ENCODE data around the gene RMND5B. TPM values are rescaled to one million over a fixed set of nuclear protein-coding genes. Genes with fewer than 3 reads are reported as not detected.
A peak's percentile ranks its signal among the peaks of the same experiment; 100 is the strongest.

The RMND5B gene
- total RNA-seq, 1 donor from 2014 or later, result 25.3 TPM

DNA sequence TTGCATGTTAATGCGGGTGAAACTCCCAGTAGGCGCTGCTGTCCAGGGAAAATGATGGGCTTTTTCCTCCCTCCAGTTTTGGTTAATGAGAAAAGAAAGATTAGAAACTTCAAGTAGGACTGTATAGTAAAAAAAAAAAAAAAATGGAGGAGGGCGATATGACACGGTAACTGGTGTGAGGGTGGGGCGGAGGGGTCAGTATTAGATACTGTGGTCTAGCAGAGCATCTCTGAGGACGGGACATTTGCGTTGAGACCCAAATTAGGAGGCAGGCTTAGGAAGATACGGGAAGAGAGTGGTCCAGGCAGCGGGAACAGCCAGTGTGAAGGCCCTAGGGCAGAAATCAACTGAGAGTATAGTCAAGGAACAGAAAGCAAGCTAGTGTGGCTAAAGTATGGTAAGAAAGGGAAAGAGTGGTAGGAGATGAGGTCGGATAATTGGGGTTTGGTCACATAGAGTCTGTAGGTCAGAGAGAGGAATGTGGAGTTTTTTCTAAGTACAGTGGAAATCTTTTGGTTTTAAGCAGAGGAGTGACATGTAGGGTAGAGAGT, 707 bp downstream of the RMND5B start:
- Histone ChIP-seq H2AFZ (replicated peaks) (peak overlapping the region; percentile 91), H3K36me3 (no peaks in the 10 kb centered on the region), H3K4me2 (peak overlapping the region; percentile 82), H4K20me1 (ENCODE audit: low read depth) (no peaks in the 10 kb centered on the region), H3K79me2 (ENCODE audit: low read depth) (peaks cover 27% of the 10 kb centered on the region), H3F3A (ENCODE audit: low read depth) (peaks cover 38% of the 10 kb centered on the region), H3K27ac (no peak overlapping the region), H3K4me3 (peak overlapping the region; percentile 99), H3K4me1 (peaks cover 10% of the 10 kb centered on the region), H3K9me3 (ENCODE audit: low read depth) (no peaks in the 10 kb centered on the region), H3K27me3 (no peaks in the 10 kb centered on the region), H3K9ac (peak overlapping the region; percentile 73)
- TF ChIP-seq, protein P1, sequence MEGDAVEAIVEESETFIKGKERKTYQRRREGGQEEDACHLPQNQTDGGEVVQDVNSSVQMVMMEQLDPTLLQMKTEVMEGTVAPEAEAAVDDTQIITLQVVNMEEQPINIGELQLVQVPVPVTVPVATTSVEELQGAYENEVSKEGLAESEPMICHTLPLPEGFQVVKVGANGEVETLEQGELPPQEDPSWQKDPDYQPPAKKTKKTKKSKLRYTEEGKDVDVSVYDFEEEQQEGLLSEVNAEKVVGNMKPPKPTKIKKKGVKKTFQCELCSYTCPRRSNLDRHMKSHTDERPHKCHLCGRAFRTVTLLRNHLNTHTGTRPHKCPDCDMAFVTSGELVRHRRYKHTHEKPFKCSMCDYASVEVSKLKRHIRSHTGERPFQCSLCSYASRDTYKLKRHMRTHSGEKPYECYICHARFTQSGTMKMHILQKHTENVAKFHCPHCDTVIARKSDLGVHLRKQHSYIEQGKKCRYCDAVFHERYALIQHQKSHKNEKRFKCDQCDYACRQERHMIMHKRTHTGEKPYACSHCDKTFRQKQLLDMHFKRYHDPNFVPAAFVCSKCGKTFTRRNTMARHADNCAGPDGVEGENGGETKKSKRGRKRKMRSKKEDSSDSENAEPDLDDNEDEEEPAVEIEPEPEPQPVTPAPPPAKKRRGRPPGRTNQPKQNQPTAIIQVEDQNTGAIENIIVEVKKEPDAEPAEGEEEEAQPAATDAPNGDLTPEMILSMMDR (IDR thresholded peaks at IDR 0.05), result no peak
- TF ChIP-seq EZH2 (IDR thresholded peaks at IDR 0.05) (no peak), EZH2phosphoT487 (IDR thresholded peaks at IDR 0.05) (no peak)
- peaks cover 20% of the 10 kb centered on the region for H3K4me1 Mint-ChIP-seq
- peaks cover 12% of the 10 kb centered on the region for H3K36me3 Mint-ChIP-seq
- peak overlapping the region; percentile 52 for H3K27ac Mint-ChIP-seq
- no peak for DNase-seq (ENCODE audit: low spot score)
- peak overlapping the region; percentile 84 for H3K4me3 Mint-ChIP-seq
- peaks cover 6% of the 10 kb centered on the region for H3K27me3 Mint-ChIP-seq (ENCODE audit: insufficient read depth, low read depth)
- no peaks in the 10 kb centered on the region for H3K9me3 Mint-ChIP-seq

DNA sequence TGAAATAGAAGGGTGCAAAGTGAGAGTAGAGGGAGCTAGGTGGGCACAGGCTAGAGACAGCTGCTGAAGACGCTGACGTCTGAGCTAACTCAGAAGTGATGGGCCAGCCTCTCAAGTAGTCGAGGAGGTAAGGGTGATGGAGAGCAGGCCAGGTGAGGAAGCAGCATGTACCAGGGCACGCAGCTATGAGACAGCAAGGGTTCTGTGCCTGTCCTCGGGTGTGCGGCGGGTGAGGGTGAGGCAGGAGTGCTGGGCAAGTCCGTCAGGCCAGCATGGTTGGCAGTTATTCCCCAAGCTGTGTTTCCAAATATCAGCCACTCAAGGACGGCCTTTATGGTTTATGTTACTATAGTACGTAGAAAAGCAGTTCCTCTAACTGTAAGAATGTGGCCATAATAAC, 6.2 kb downstream of the RMND5B start:
- Histone ChIP-seq H3K36me3 (no peaks in the 10 kb centered on the region), H3K4me1 (no peaks in the 10 kb centered on the region), H3K79me2 (ENCODE audit: low read depth) (peaks cover 20% of the 10 kb centered on the region), H3K4me2 (no peak overlapping the region), H3F3A (ENCODE audit: low read depth) (no peaks in the 10 kb centered on the region), H3K27me3 (no peaks in the 10 kb centered on the region), H4K20me1 (ENCODE audit: low read depth) (no peaks in the 10 kb centered on the region), H3K9me3 (ENCODE audit: low read depth) (no peaks in the 10 kb centered on the region), H2AFZ (replicated peaks) (no peak overlapping the region), H3K4me3 (no peak overlapping the region), H3K27ac (no peak overlapping the region), H3K9ac (no peak overlapping the region)
- no peak overlapping the region for H3K27ac Mint-ChIP-seq
- H3K36me3 Mint-ChIP-seq, result peaks cover 20% of the 10 kb centered on the region
- H3K4me1 Mint-ChIP-seq, result peaks cover 5% of the 10 kb centered on the region
- no peak for TF ChIP-seq EZH2 (IDR thresholded peaks at IDR 0.05)
- no peak for TF ChIP-seq EZH2phosphoT487 (IDR thresholded peaks at IDR 0.05)
- TF ChIP-seq, protein P1 (IDR thresholded peaks at IDR 0.05), result no peak
- no peaks in the 10 kb centered on the region for H3K9me3 Mint-ChIP-seq
- DNase-seq (ENCODE audit: low spot score), result no peak
- peaks cover 2% of the 10 kb centered on the region for H3K27me3 Mint-ChIP-seq (ENCODE audit: insufficient read depth, low read depth)
- no peak overlapping the region for H3K4me3 Mint-ChIP-seq

DNA sequence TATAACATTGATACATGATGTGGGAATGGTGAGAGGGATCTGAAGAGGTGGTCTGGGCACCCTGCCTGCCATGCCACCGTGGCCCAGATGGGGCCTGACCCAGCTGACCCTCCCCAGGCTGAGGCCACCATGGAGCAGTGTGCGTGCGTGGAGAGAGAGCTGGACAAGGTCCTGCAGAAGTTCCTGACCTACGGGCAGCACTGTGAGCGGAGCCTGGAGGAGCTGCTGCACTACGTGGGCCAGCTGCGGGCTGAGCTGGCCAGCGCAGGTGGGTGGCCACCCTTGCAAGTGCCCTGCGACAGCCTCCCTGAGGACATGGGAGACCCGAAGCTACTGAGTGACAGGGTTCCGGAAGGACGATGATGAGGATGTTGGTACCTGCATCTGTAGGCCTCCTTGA, 7.2 kb downstream of the RMND5B start:
- Histone ChIP-seq H3K4me2 (no peak overlapping the region), H3K79me2 (ENCODE audit: low read depth) (peaks cover 14% of the 10 kb centered on the region), H3K36me3 (no peaks in the 10 kb centered on the region), H3K9ac (no peak overlapping the region), H3K27me3 (no peaks in the 10 kb centered on the region), H3F3A (ENCODE audit: low read depth) (no peaks in the 10 kb centered on the region), H3K4me1 (no peaks in the 10 kb centered on the region), H3K4me3 (no peak overlapping the region), H2AFZ (replicated peaks) (no peak overlapping the region), H3K27ac (no peak overlapping the region), H4K20me1 (ENCODE audit: low read depth) (no peaks in the 10 kb centered on the region), H3K9me3 (ENCODE audit: low read depth) (no peaks in the 10 kb centered on the region)
- Mint-ChIP-seq H3K36me3 (peaks cover 22% of the 10 kb centered on the region), H3K27me3 (ENCODE audit: insufficient read depth, low read depth) (no peaks in the 10 kb centered on the region), H3K4me1 (peaks cover 5% of the 10 kb centered on the region), H3K27ac (no peak overlapping the region), H3K9me3 (no peaks in the 10 kb centered on the region), H3K4me3 (no peak overlapping the region)
- no peak for DNase-seq (ENCODE audit: low spot score)
- TF ChIP-seq, protein P1 (IDR thresholded peaks at IDR 0.05), result no peak
- TF ChIP-seq EZH2phosphoT487 (IDR thresholded peaks at IDR 0.05) (no peak), EZH2 (IDR thresholded peaks at IDR 0.05) (no peak)
